HCT116 (cell line): Measurements from ENCODE around the gene TNFAIP3. TPM values are rescaled to one million over a fixed set of nuclear protein-coding genes. Genes with fewer than 3 reads are reported as not detected.

Experiments
- ATAC-seq: fragments of 200-7000 bp; cut with Tn5 transposase; 2 replicates; pipeline ENCODE4 v1.9.1; 2020; ENCODE audit warnings: mild to moderate bottlenecking, moderate library complexity
- BruUV-seq: library from RNA; stranded (reverse); fragments of 400-500 nt; replicated peaks from 2 replicates; lab custom pipeline; 2021; lab: Mats Ljungman, UMichigan
- CTCF ChIA-PET: fragments of 300-600 bp; sonication (Branson Sonifier 250); formaldehyde crosslinking; loops from one replicate; lab custom pipeline; 2021; ENCODE audit warnings: antibody characterized with exemption; lab: Charles Lee
- POLR2A ChIA-PET: fragments of 300-600, 350-600 bp; sonication (Branson Sonifier 250); formaldehyde crosslinking; loops from one replicate; lab custom pipeline; 2021; ENCODE audit warnings: antibody characterized with exemption; lab: Charles Lee
- RAD21 ChIA-PET, 2 experiments: fragments of 300-600 bp; sonication (Branson Sonifier 250); formaldehyde crosslinking; loops; one replicate each; lab custom pipeline; 2023; ENCODE audit warnings: low total read pairs in 2 of 2; ENCODE audit not compliant: uncharacterized antibody in 2 of 2, unreplicated experiment in 2 of 2, low non-redundant PET in 1 of 2; lab: Charles Lee
- DNase-seq: peaks from one replicate; pipeline ENCODE4 v3.0.0-alpha.2; 2010; ENCODE audit warnings: low read depth, low spot score
- H2AFZ ChIP-seq: fragments of 200-600 bp; shearing (Covaris generic), sonication (generic); 2 replicates; pipeline ENCODE4 v1.6.1; 2017; ENCODE audit warnings: low read depth, mixed run types, mixed read lengths, antibody characterized with exemption, low read length; ENCODE audit not compliant: poor library complexity, severe bottlenecking
- H3K27ac ChIP-seq: 2 replicates; pipeline ENCODE4 v1.5.1; 2012; ENCODE audit warnings: low read depth, low read length
- H3K27me3 ChIP-seq: fragments of 200-600 bp; sonication (generic); 2 replicates; pipeline ENCODE4 v1.6.1; 2016; ENCODE audit warnings: mixed run types, low read length, mixed read lengths; ENCODE audit not compliant: insufficient read depth
- H3K36me3 ChIP-seq, 2 experiments: fragments of 200-500 bp in 1 of 2; fragments of 200-600 bp in 1 of 2; sonication (Bioruptor generic) in 1 of 2; sonication (generic) in 1 of 2; 2 replicates each; pipeline versions ENCODE4 v1.5.1 to v1.6.1; 2014 to 2016; ENCODE audit warnings: low read length in 2 of 2, inconsistent platforms in 1 of 2, mixed read lengths in 1 of 2, mixed run types in 1 of 2; ENCODE audit not compliant: insufficient read depth in 2 of 2, control insufficient read depth in 1 of 2
- H3K4me1 ChIP-seq, 2 experiments: fragments of 200-600 bp in 1 of 2; sonication (generic) in 1 of 2; 2 replicates each; pipeline versions ENCODE4 v1.5.1 to v1.6.1; 2012 to 2017; ENCODE audit warnings: low read length in 2 of 2, inconsistent platforms in 1 of 2, mild to moderate bottlenecking in 1 of 2, mixed read lengths in 1 of 2, mixed run types in 1 of 2, moderate library complexity in 1 of 2; ENCODE audit not compliant: insufficient read depth in 2 of 2, control insufficient read depth in 1 of 2
- H3K4me2 ChIP-seq: fragments of 200-600 bp; sonication (generic); 2 replicates; pipeline ENCODE4 v1.6.1; 2017; ENCODE audit warnings: mixed run types, low read length, mixed read lengths
- H3K4me3 ChIP-seq, 2 experiments: fragments of 200-600 bp in 1 of 2; sonication (generic) in 1 of 2; replicated peaks in 1 of 2; 2 replicates each; pipeline ENCODE4 v1.5.1; 2011 to 2016; ENCODE audit warnings: low read length in 2 of 2, control low read depth in 1 of 2, low read depth in 1 of 2, mild to moderate bottlenecking in 1 of 2, mixed read lengths in 1 of 2, mixed run types in 1 of 2
- H3K79me2 ChIP-seq: fragments of 200-600 bp; sonication (generic); 2 replicates; pipeline ENCODE4 v1.6.1; 2017; ENCODE audit warnings: mild to moderate bottlenecking, mixed run types, low read length, moderate library complexity, mixed read lengths; ENCODE audit not compliant: insufficient read depth
- H3K9ac ChIP-seq: fragments of 200-600 bp; sonication (generic); 2 replicates; pipeline ENCODE4 v1.6.1; 2016; ENCODE audit warnings: low read length, mixed read lengths
- H3K9me2 ChIP-seq: fragments of 200-600 bp; sonication (generic), shearing (Covaris generic); 2 replicates; pipeline ENCODE4 v1.6.1; 2017; ENCODE audit warnings: mixed run types, mild to moderate bottlenecking, moderate library complexity; ENCODE audit not compliant: insufficient read depth
- H3K9me3 ChIP-seq, 2 experiments: fragments of 200-500 bp in 1 of 2; fragments of 200-600 bp in 1 of 2; sonication (Bioruptor generic) in 1 of 2; sonication (generic) in 1 of 2; 2 replicates each; pipeline ENCODE4 v1.6.1; 2014 to 2017; ENCODE audit warnings: low read length in 2 of 2, mixed read lengths in 2 of 2, inconsistent platforms in 1 of 2, low read depth in 1 of 2, mild to moderate bottlenecking in 1 of 2, mixed run types in 1 of 2, moderate library complexity in 1 of 2; ENCODE audit not compliant: control insufficient read depth in 1 of 2, insufficient read depth in 1 of 2
- H4K20me1 ChIP-seq: fragments of 200-600 bp; sonication (generic), shearing (Covaris generic); 2 replicates; pipeline ENCODE4 v1.6.1; 2017; ENCODE audit warnings: mixed run types, mild to moderate bottlenecking, moderate library complexity; ENCODE audit not compliant: insufficient read depth
- CEBPB ChIP-seq: IDR thresholded peaks from 2 replicates; pipeline ENCODE4 v1.6.1; 2012; ENCODE audit warnings: low read depth
- JUND ChIP-seq: IDR thresholded peaks from 2 replicates; pipeline ENCODE4 v1.6.1; 2012
- POLR2A ChIP-seq: IDR thresholded peaks from 2 replicates; pipeline ENCODE4 v1.7.0; 2011; ENCODE audit warnings: borderline replicate concordance; ENCODE audit not compliant: insufficient read depth, insufficient read length; ENCODE audit errors: extremely low read depth
- POLR2AphosphoS5 ChIP-seq: IDR thresholded peaks from 2 replicates; pipeline ENCODE4 v1.6.1; 2011; ENCODE audit warnings: mild to moderate bottlenecking, low read depth, low read length, moderate library complexity
- RAD21 ChIP-seq: IDR thresholded peaks from 2 replicates; pipeline ENCODE4 v1.6.1; 2012; ENCODE audit warnings: low read depth, mild to moderate bottlenecking
- SIN3A ChIP-seq: IDR thresholded peaks from 2 replicates; pipeline ENCODE4 v1.6.1; 2012; ENCODE audit warnings: low read depth
- SP1 ChIP-seq: IDR thresholded peaks from 2 replicates; pipeline ENCODE4 v1.6.1; 2012; ENCODE audit warnings: low read depth
- TCF7L2 ChIP-seq: IDR thresholded peaks from 2 replicates; pipeline ENCODE4 v1.7.0; 2011; ENCODE audit warnings: borderline replicate concordance, inconsistent platforms; ENCODE audit not compliant: insufficient read depth, insufficient read length; ENCODE audit errors: extremely low read depth
- ZFX ChIP-seq: fragments of 450-650 bp; IDR thresholded peaks from 2 replicates; pipeline ENCODE4 v1.6.1; 2017
- intact Hi-C: fragments of 100-400 bp; cut with micrococcal nuclease; formaldehyde crosslinking; loops from 2 replicates; pipeline ENCODE4 v1.10.0; 2022
- total RNA-seq: library from RNA; stranded (reverse); gene quantifications from one replicate; pipeline ENCODE4 v1.2.1, GENCODE V29; 2021; ENCODE audit not compliant: unreplicated experiment
- TF ChIP-seq, protein P1 (sequence below): IDR thresholded peaks from 2 replicates; pipeline ENCODE4 v1.6.1; 2012; ENCODE audit warnings: low read depth
- TF ChIP-seq, protein P2 (sequence below): IDR thresholded peaks from 2 replicates; pipeline ENCODE4 v1.6.1; 2012

Gene TNFAIP3
- total RNA-seq, 1 experiment from 2014 or later, result 4.4 TPM

GRCh38 chr6:137900815-137901214 is 33.8 kb downstream of the TNFAIP3 start:
- no peak overlapping the region for H3K4me3 ChIP-seq
- no peak for ATAC-seq
- TF ChIP-seq TCF7L2 (no peak), ZFX (no peak)
- intact Hi-C loops, result no loop called here
- POLR2A ChIA-PET, result no interaction called here
- H3K4me1 ChIP-seq, result peaks cover 0 to 3% of the 10 kb centered on the region in 2 experiments; a peak in 1 of 4 replicates
- no TSS peak for BruUV-seq
- no peaks in the 10 kb centered on the region for H3K9me2 ChIP-seq
- CTCF ChIA-PET, result no interaction called here
- H3K9ac ChIP-seq, result no peak overlapping the region
- H3K36me3 ChIP-seq, result no peaks in the 10 kb centered on the region
- no peaks in the 10 kb centered on the region for H3K9me3 ChIP-seq
- H4K20me1 ChIP-seq, result no peaks in the 10 kb centered on the region
- H2AFZ ChIP-seq, result no peak overlapping the region
- no peak overlapping the region for H3K4me2 ChIP-seq
- RAD21 ChIA-PET, result no interaction called here
- H3K27me3 ChIP-seq, result no peaks in the 10 kb centered on the region
- no peaks in the 10 kb centered on the region for H3K79me2 ChIP-seq
- no peak for DNase-seq
- H3K27ac ChIP-seq, result no peak overlapping the region

- ChIA-PET RAD21 (no interaction called here), POLR2A (no interaction called here), CTCF (no interaction called here)
- TF ChIP-seq JUND, result no peak
- TF ChIP-seq, protein P1, sequence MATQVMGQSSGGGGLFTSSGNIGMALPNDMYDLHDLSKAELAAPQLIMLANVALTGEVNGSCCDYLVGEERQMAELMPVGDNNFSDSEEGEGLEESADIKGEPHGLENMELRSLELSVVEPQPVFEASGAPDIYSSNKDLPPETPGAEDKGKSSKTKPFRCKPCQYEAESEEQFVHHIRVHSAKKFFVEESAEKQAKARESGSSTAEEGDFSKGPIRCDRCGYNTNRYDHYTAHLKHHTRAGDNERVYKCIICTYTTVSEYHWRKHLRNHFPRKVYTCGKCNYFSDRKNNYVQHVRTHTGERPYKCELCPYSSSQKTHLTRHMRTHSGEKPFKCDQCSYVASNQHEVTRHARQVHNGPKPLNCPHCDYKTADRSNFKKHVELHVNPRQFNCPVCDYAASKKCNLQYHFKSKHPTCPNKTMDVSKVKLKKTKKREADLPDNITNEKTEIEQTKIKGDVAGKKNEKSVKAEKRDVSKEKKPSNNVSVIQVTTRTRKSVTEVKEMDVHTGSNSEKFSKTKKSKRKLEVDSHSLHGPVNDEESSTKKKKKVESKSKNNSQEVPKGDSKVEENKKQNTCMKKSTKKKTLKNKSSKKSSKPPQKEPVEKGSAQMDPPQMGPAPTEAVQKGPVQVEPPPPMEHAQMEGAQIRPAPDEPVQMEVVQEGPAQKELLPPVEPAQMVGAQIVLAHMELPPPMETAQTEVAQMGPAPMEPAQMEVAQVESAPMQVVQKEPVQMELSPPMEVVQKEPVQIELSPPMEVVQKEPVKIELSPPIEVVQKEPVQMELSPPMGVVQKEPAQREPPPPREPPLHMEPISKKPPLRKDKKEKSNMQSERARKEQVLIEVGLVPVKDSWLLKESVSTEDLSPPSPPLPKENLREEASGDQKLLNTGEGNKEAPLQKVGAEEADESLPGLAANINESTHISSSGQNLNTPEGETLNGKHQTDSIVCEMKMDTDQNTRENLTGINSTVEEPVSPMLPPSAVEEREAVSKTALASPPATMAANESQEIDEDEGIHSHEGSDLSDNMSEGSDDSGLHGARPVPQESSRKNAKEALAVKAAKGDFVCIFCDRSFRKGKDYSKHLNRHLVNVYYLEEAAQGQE, result no peak
- TF ChIP-seq ZFX, result no peak
- TF ChIP-seq, protein P2, sequence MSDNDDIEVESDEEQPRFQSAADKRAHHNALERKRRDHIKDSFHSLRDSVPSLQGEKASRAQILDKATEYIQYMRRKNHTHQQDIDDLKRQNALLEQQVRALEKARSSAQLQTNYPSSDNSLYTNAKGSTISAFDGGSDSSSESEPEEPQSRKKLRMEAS, result no peak
- no peak for TF ChIP-seq SIN3A
- TF ChIP-seq POLR2A, result no peak
- no peak for TF ChIP-seq RAD21
- no peak for TF ChIP-seq TCF7L2
- no peak for TF ChIP-seq SP1
- no peak for TF ChIP-seq CEBPB
- no peak for TF ChIP-seq POLR2AphosphoS5
- ATAC-seq (no peak), DNase-seq (no peak)
- no peaks in the 10 kb centered on the region for H4K20me1 ChIP-seq
- no peaks in the 10 kb centered on the region for H3K79me2 ChIP-seq
- H3K9ac ChIP-seq, result no peak overlapping the region
- no peaks in the 10 kb centered on the region for H3K9me2 ChIP-seq
- H2AFZ ChIP-seq, result no peak overlapping the region
- no peaks in the 10 kb centered on the region for H3K36me3 ChIP-seq
- no peak overlapping the region for H3K4me3 ChIP-seq
- intact Hi-C loops, result no loop called here
- H3K4me1 ChIP-seq, result no peaks in the 10 kb centered on the region
- BruUV-seq, result no TSS peak
- H3K4me2 ChIP-seq, result no peak overlapping the region
- no peak overlapping the region for H3K27ac ChIP-seq
- no peaks in the 10 kb centered on the region for H3K27me3 ChIP-seq
- H3K9me3 ChIP-seq, result no peaks in the 10 kb centered on the region
Observed at GRCh38 chr6:137901454-137901853, 34.4 kb downstream of the TNFAIP3 start.
